GM12878 (cell line): ENCODE data around the gene EHF. TPM values are rescaled to one million over a fixed set of nuclear protein-coding genes. Genes with fewer than 3 reads are reported as not detected.

ENCODE experiments used
- ATAC-seq: fragments of 200-7000 bp; cut with Tn5 transposase; 3 replicates; pipeline ENCODE4 v1.9.1; 2020; ENCODE audit warnings: mild to moderate bottlenecking, moderate library complexity
- BruUV-seq: library from RNA; stranded (reverse); fragments of 400-500 nt; replicated peaks from 2 replicates; lab custom pipeline; 2021; lab: Mats Ljungman, UMichigan
- CTCF ChIA-PET: fragments of 300-600 bp; sonication (Branson Sonifier 250); formaldehyde crosslinking; extraction: SDS; loops from one replicate; lab custom pipeline; 2021; ENCODE audit warnings: inconsistent platforms; lab: Yijun Ruan, JAX
- POLR2A ChIA-PET: fragments of 350-600 bp; formaldehyde crosslinking; extraction: SDS; loops from one replicate; lab custom pipeline; 2021; ENCODE audit warnings: inconsistent platforms; lab: Charles Lee
- RAD21 ChIA-PET: fragments of 300-600 bp; sonication (Branson Sonifier 250); formaldehyde crosslinking; loops from one replicate; lab custom pipeline; 2023; ENCODE audit warnings: antibody characterized with exemption; ENCODE audit not compliant: unreplicated experiment; lab: Charles Lee
- SMC1A ChIA-PET: fragments of 300-600 bp; sonication (Branson Sonifier 250); formaldehyde crosslinking; loops from one replicate; lab custom pipeline; 2023; ENCODE audit not compliant: unreplicated experiment, uncharacterized antibody; lab: Charles Lee
- DNase-seq: peaks from one replicate; pipeline ENCODE4 v3.0.0-alpha.2; 2011; ENCODE audit warnings: low read depth, low spot score
- FAIRE-seq: peaks from 3 replicates; lab custom pipeline; 2011; peaks lifted over from hg19 to GRCh38; lab: Jason Lieb, UNC
- H2AFZ ChIP-seq: 2 replicates; pipeline ENCODE4 v1.6.0; 2011; ENCODE audit warnings: low read depth, low read length, control low read depth; ENCODE audit not compliant: control insufficient read depth
- H3K27ac ChIP-seq: 2 replicates; pipeline ENCODE4 v1.5.1; 2011; ENCODE audit warnings: control low read depth; ENCODE audit not compliant: control insufficient read depth, insufficient read depth
- H3K27me3 ChIP-seq, 2 experiments: replicated peaks in 1 of 2; 2 replicates each; pipeline versions ENCODE4 v1.6.0 to v1.6.1; 2011; ENCODE audit warnings: low read length in 1 of 2; ENCODE audit not compliant: control insufficient read depth in 2 of 2, insufficient read depth in 2 of 2
- H3K36me3 ChIP-seq, 2 experiments: 2 replicates each; pipeline ENCODE4 v1.5.1; 2011; ENCODE audit warnings: low read length in 1 of 2; ENCODE audit not compliant: control insufficient read depth in 2 of 2, insufficient read depth in 2 of 2
- H3K4me1 ChIP-seq: 2 replicates; pipeline ENCODE4 v1.6.1; 2011; ENCODE audit warnings: mild to moderate bottlenecking, low read length, moderate library complexity, mixed read lengths; ENCODE audit not compliant: control insufficient read depth, insufficient read depth
- H3K4me2 ChIP-seq: 2 replicates; pipeline ENCODE4 v1.6.0; 2011; ENCODE audit warnings: control low read depth; ENCODE audit not compliant: control insufficient read depth, insufficient read depth
- H3K4me3 ChIP-seq: fragments of 200-600 bp; sonication (generic); 2 replicates; pipeline ENCODE4 v1.5.1; 2016
- H3K79me2 ChIP-seq: 2 replicates; pipeline ENCODE4 v1.6.0; 2011; ENCODE audit warnings: low read length; ENCODE audit not compliant: control insufficient read depth, insufficient read depth
- H3K9ac ChIP-seq: 2 replicates; pipeline ENCODE4 v1.8.0; 2011; ENCODE audit warnings: low read length, control low read depth, mixed read lengths; ENCODE audit not compliant: control insufficient read depth, insufficient read depth
- H3K9me3 ChIP-seq: replicated peaks from 3 replicates; pipeline ENCODE4 v1.5.1; 2011; ENCODE audit warnings: mild to moderate bottlenecking, low read length; ENCODE audit not compliant: control insufficient read depth, insufficient read depth
- H4K20me1 ChIP-seq: 2 replicates; pipeline ENCODE4 v1.6.0; 2011; ENCODE audit not compliant: control insufficient read depth, insufficient read depth
- FOXM1 ChIP-seq: IDR thresholded peaks from 2 replicates; pipeline ENCODE4 v1.6.1; 2012; ENCODE audit warnings: low read depth, mild to moderate bottlenecking, inconsistent platforms, low read length, moderate library complexity
- KLF5 ChIP-seq: fragments of 450-650 bp; IDR thresholded peaks from 2 replicates; pipeline ENCODE4 v1.6.1; 2014; ENCODE audit warnings: mild to moderate bottlenecking; ENCODE audit not compliant: partially characterized antibody
- PBX3 ChIP-seq: IDR thresholded peaks from 2 replicates; pipeline ENCODE4 v1.6.1; 2011; ENCODE audit warnings: mild to moderate bottlenecking, low read depth, low read length, moderate library complexity; ENCODE audit not compliant: insufficient replicate concordance
- SKIL ChIP-seq: fragments of 450-650 bp; IDR thresholded peaks from 2 replicates; pipeline ENCODE4 v1.6.1; 2017; ENCODE audit warnings: mild to moderate bottlenecking, low read depth, inconsistent platforms; ENCODE audit not compliant: poor library complexity, severe bottlenecking
- TARDBP ChIP-seq: IDR thresholded peaks from 2 replicates; pipeline ENCODE4 v1.6.1; 2016; ENCODE audit warnings: borderline replicate concordance
- WGBS: methylation state at CpG from one replicate; pipeline ENCODE4 v1.1.6; 2016; ENCODE audit warnings: low lambda C conversion rate; ENCODE audit not compliant: insufficient replicate concordance, insufficient coverage; ENCODE audit errors: missing lambda C conversion rate; 5-methylcytosine and 5-hydroxymethylcytosine counted together
- in situ Hi-C: fragments of 300-500 bp; cut with MboI; formaldehyde crosslinking; loops from 9 replicates; pipeline ENCODE4 v1.14.3; 2018; ENCODE audit warnings: mixed read lengths
- intact Hi-C: fragments of 100-400 bp; cut with micrococcal nuclease; formaldehyde crosslinking; loops from one replicate; pipeline ENCODE4 v1.14.2; 2022; ENCODE audit not compliant: unreplicated experiment
- polyA plus RNA-seq, 11 experiments: library from polyadenylated mRNA; depleted of rRNA in 4 of 11; unstranded in 6 of 11; stranded (reverse) in 5 of 11; fragments of >200 nt; fragmentation: Nextera tagmentation in 4 of 11; fragmentation: Illumina TruSeq in 1 of 11; extraction: Ambion mirVana in 4 of 11; extraction: Trizol in 1 of 11; gene quantifications; 1 replicate in 1 of 11; 2 replicates in 10 of 11; pipeline versions ENCODE4 v1.2.1 to v1.2.3, GENCODE V29; 2011 to 2016; ENCODE audit warnings: inconsistent platforms in 2 of 11, missing spikeins in 2 of 11, low read depth in 1 of 11
- total RNA-seq, 4 experiments: library from RNA; depleted of rRNA in 3 of 4; stranded (reverse); fragments of >200 nt in 3 of 4; fragmentation: Illumina TruSeq in 1 of 4; extraction: Trizol in 1 of 4; gene quantifications; 2 replicates each; pipeline versions ENCODE4 v1.2.1 to v1.2.3, GENCODE V29; 2013 to 2021

Gene EHF
- total and polyA plus RNA-seq, 10 of the 15 experiments (the other 5 are each of a cell fraction or from before 2014, with no cell fraction given), result 0.04 to 0.33 (median 0.06) TPM; not detected in 6

- 26% methylated on average over 5 of the region's 5 CpGs for WGBS
- no peaks in the 10 kb centered on the region for H3K36me3 ChIP-seq
- no peak for DNase-seq
- H2AFZ ChIP-seq, result no peak overlapping the region
- in situ Hi-C loops, result no loop called here
- no peak for FAIRE-seq
- H3K27me3 ChIP-seq, result peaks cover 0 to 14% of the 10 kb centered on the region in 2 experiments; a peak in 2 of 4 replicates
- H3K79me2 ChIP-seq, result no peaks in the 10 kb centered on the region
- intact Hi-C loops, result no loop called here
- CTCF ChIA-PET, result interaction anchor here (1.0 to 1.4 kb wide), 2 partner anchors 200 to 833 kb away, joined by 3 read pairs; no protein-coding TSS in a partner anchor
- H3K27ac ChIP-seq, result no peak overlapping the region
- TF ChIP-seq SKIL (no peak), PBX3 (no peak), TARDBP (no peak), KLF5 (no peak), FOXM1 (no peak)
- TF ChIP-seq, all 136 proteins: peak for 0
- Histone ChIP-seq H3K9ac (no peak overlapping the region), H3K4me3 (no peak overlapping the region), H4K20me1 (no peaks in the 10 kb centered on the region; the same call in 1 of the 2 replicates), H3K9me3 (no peaks in the 10 kb centered on the region), H3K4me2 (no peak overlapping the region), H3K4me1 (no peaks in the 10 kb centered on the region)
- SMC1A ChIA-PET, result interaction anchor here (1.1 kb wide), 1 partner anchor 10 kb away, joined by 3 read pairs; no protein-coding TSS in a partner anchor
- POLR2A ChIA-PET, result no interaction called here
- no TSS peak for BruUV-seq
- RAD21 ChIA-PET, result no interaction called here
- no peak for ATAC-seq
These were observed 20.6 kb downstream of the EHF start for GRCh38 chr11:34641456-34641855.
